GM23338 (cell line): ENCODE results near the gene GPRC5B.

Experiments used
- CREB1 ChIP-seq: fragments of 250-450 bp; sonication (Bioruptor Pico); IDR thresholded peaks from 2 replicates; pipeline ENCODE4 v1.5.0; 2020; ENCODE audit warnings: low read depth, mild to moderate bottlenecking, moderate library complexity
- EZH2 ChIP-seq: fragments of 200-600 bp; sonication (generic); IDR thresholded peaks from one replicate; pipeline ENCODE4 v1.8.0; 2017; ENCODE audit warnings: antibody characterized with exemption, mild to moderate bottlenecking, low read depth; ENCODE audit not compliant: unreplicated experiment
- EZH2phosphoT487 ChIP-seq: fragments of 200-600 bp; sonication (generic); IDR thresholded peaks from one replicate; pipeline ENCODE4 v1.8.1; 2018; ENCODE audit warnings: antibody characterized with exemption; ENCODE audit not compliant: unreplicated experiment
- JUNB ChIP-seq: IDR thresholded peaks from one replicate; pipeline ENCODE4 v1.6.1; 2016; ENCODE audit warnings: antibody characterized with exemption; ENCODE audit not compliant: unreplicated experiment
- NANOG ChIP-seq: IDR thresholded peaks from 2 replicates; pipeline ENCODE4 v1.6.1; 2016; ENCODE audit warnings: antibody characterized with exemption, borderline replicate concordance
- POLR2AphosphoS5 ChIP-seq: IDR thresholded peaks from 2 replicates; pipeline ENCODE4 v1.6.1; 2016; ENCODE audit warnings: antibody characterized with exemption, low read depth
- STAT1 ChIP-seq: IDR thresholded peaks from one replicate; pipeline ENCODE4 v1.6.1; 2016; ENCODE audit warnings: antibody characterized with exemption; ENCODE audit not compliant: unreplicated experiment
- ZNF331 ChIP-seq: fragments of 250-450 bp; sonication (Bioruptor Pico); IDR thresholded peaks from 2 replicates; pipeline ENCODE4 v1.5.0; 2020; ENCODE audit warnings: low read depth, mild to moderate bottlenecking, moderate library complexity
- TF ChIP-seq, protein P1 (sequence below), 2 experiments: fragments of 200-600 bp in 1 of 2; sonication (generic) in 1 of 2; conservative IDR thresholded peaks; 2 replicates each; pipeline versions ENCODE4 v1.5.1 to v1.6.1; 2016 to 2017; ENCODE audit warnings: antibody characterized with exemption in 2 of 2, low read depth in 2 of 2, mild to moderate bottlenecking in 2 of 2, moderate library complexity in 1 of 2
- TF ChIP-seq, protein P2 (sequence below): IDR thresholded peaks from one replicate; pipeline ENCODE4 v1.6.1; 2018; ENCODE audit warnings: antibody characterized with exemption; ENCODE audit not compliant: unreplicated experiment
- TF ChIP-seq, protein P3 (sequence below): IDR thresholded peaks from 2 replicates; pipeline ENCODE4 v1.6.1; 2016; ENCODE audit warnings: antibody characterized with exemption
- TF ChIP-seq, protein P4 (sequence below): fragments of 250-450 bp; sonication (Bioruptor Pico); IDR thresholded peaks from 2 replicates; pipeline ENCODE4 v1.5.0; 2020; ENCODE audit warnings: mild to moderate bottlenecking, moderate library complexity

DNA sequence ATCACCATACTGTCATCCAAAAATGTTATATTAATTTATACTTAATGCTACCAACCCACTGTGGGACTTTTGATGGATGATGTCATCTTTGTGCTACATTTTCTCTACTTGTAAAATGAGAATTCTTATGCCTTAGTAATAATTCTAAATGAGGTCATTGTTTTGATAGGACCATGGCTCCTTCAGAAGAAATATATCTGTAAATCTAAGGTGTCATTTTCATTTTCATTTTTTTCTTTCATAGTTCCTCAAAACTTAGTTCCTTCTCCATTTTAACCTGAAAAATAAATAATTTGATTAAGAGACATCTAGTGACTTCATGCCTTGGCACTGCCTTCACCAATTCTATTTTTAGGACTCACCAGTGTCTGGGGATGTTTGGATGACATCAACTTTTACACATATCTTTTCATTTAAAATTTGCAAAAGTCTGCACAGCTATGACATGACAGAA lies 48.7 kb downstream of the GPRC5B start:
- TF ChIP-seq EZH2 (no peak), EZH2phosphoT487 (no peak), CREB1 (CRISPR knock-in tag) (no peak), POLR2AphosphoS5 (no peak), STAT1 (no peak), JUNB (no peak), ZNF331 (CRISPR knock-in tag) (no peak), NANOG (no peak)
- TF ChIP-seq, protein P1, sequence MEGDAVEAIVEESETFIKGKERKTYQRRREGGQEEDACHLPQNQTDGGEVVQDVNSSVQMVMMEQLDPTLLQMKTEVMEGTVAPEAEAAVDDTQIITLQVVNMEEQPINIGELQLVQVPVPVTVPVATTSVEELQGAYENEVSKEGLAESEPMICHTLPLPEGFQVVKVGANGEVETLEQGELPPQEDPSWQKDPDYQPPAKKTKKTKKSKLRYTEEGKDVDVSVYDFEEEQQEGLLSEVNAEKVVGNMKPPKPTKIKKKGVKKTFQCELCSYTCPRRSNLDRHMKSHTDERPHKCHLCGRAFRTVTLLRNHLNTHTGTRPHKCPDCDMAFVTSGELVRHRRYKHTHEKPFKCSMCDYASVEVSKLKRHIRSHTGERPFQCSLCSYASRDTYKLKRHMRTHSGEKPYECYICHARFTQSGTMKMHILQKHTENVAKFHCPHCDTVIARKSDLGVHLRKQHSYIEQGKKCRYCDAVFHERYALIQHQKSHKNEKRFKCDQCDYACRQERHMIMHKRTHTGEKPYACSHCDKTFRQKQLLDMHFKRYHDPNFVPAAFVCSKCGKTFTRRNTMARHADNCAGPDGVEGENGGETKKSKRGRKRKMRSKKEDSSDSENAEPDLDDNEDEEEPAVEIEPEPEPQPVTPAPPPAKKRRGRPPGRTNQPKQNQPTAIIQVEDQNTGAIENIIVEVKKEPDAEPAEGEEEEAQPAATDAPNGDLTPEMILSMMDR (conservative IDR thresholded peaks at IDR 0.05; ENCODE audit: low read depth in 2 of 2): no peak
- TF ChIP-seq, protein P2, sequence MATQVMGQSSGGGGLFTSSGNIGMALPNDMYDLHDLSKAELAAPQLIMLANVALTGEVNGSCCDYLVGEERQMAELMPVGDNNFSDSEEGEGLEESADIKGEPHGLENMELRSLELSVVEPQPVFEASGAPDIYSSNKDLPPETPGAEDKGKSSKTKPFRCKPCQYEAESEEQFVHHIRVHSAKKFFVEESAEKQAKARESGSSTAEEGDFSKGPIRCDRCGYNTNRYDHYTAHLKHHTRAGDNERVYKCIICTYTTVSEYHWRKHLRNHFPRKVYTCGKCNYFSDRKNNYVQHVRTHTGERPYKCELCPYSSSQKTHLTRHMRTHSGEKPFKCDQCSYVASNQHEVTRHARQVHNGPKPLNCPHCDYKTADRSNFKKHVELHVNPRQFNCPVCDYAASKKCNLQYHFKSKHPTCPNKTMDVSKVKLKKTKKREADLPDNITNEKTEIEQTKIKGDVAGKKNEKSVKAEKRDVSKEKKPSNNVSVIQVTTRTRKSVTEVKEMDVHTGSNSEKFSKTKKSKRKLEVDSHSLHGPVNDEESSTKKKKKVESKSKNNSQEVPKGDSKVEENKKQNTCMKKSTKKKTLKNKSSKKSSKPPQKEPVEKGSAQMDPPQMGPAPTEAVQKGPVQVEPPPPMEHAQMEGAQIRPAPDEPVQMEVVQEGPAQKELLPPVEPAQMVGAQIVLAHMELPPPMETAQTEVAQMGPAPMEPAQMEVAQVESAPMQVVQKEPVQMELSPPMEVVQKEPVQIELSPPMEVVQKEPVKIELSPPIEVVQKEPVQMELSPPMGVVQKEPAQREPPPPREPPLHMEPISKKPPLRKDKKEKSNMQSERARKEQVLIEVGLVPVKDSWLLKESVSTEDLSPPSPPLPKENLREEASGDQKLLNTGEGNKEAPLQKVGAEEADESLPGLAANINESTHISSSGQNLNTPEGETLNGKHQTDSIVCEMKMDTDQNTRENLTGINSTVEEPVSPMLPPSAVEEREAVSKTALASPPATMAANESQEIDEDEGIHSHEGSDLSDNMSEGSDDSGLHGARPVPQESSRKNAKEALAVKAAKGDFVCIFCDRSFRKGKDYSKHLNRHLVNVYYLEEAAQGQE: no peak
- TF ChIP-seq, protein P3, sequence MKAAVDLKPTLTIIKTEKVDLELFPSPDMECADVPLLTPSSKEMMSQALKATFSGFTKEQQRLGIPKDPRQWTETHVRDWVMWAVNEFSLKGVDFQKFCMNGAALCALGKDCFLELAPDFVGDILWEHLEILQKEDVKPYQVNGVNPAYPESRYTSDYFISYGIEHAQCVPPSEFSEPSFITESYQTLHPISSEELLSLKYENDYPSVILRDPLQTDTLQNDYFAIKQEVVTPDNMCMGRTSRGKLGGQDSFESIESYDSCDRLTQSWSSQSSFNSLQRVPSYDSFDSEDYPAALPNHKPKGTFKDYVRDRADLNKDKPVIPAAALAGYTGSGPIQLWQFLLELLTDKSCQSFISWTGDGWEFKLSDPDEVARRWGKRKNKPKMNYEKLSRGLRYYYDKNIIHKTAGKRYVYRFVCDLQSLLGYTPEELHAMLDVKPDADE: no peak
- TF ChIP-seq, protein P4, sequence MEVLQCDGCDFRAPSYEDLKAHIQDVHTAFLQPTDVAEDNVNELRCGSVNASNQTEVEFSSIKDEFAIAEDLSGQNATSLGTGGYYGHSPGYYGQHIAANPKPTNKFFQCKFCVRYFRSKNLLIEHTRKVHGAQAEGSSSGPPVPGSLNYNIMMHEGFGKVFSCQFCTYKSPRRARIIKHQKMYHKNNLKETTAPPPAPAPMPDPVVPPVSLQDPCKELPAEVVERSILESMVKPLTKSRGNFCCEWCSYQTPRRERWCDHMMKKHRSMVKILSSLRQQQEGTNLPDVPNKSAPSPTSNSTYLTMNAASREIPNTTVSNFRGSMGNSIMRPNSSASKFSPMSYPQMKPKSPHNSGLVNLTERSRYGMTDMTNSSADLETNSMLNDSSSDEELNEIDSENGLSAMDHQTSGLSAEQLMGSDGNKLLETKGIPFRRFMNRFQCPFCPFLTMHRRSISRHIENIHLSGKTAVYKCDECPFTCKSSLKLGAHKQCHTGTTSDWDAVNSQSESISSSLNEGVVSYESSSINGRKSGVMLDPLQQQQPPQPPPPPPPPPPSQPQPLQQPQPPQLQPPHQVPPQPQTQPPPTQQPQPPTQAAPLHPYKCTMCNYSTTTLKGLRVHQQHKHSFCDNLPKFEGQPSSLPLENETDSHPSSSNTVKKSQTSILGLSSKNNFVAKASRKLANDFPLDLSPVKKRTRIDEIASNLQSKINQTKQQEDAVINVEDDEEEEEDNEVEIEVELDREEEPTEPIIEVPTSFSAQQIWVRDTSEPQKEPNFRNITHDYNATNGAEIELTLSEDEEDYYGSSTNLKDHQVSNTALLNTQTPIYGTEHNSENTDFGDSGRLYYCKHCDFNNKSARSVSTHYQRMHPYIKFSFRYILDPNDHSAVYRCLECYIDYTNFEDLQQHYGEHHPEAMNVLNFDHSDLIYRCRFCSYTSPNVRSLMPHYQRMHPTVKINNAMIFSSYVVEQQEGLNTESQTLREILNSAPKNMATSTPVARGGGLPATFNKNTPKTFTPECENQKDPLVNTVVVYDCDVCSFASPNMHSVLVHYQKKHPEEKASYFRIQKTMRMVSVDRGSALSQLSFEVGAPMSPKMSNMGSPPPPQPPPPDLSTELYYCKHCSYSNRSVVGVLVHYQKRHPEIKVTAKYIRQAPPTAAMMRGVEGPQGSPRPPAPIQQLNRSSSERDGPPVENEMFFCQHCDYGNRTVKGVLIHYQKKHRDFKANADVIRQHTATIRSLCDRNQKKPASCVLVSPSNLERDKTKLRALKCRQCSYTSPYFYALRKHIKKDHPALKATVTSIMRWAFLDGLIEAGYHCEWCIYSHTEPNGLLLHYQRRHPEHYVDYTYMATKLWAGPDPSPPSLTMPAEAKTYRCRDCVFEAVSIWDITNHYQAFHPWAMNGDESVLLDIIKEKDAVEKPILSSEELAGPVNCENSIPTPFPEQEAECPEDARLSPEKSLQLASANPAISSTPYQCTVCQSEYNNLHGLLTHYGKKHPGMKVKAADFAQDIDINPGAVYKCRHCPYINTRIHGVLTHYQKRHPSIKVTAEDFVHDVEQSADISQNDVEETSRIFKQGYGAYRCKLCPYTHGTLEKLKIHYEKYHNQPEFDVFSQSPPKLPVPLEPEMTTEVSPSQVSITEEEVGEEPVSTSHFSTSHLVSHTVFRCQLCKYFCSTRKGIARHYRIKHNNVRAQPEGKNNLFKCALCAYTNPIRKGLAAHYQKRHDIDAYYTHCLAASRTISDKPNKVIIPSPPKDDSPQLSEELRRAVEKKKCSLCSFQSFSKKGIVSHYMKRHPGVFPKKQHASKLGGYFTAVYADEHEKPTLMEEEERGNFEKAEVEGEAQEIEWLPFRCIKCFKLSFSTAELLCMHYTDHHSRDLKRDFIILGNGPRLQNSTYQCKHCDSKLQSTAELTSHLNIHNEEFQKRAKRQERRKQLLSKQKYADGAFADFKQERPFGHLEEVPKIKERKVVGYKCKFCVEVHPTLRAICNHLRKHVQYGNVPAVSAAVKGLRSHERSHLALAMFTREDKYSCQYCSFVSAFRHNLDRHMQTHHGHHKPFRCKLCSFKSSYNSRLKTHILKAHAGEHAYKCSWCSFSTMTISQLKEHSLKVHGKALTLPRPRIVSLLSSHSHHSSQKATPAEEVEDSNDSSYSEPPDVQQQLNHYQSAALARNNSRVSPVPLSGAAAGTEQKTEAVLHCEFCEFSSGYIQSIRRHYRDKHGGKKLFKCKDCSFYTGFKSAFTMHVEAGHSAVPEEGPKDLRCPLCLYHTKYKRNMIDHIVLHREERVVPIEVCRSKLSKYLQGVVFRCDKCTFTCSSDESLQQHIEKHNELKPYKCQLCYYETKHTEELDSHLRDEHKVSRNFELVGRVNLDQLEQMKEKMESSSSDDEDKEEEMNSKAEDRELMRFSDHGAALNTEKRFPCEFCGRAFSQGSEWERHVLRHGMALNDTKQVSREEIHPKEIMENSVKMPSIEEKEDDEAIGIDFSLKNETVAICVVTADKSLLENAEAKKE (CRISPR knock-in tag): no peak
